HEK293 (cell line): Measurements from ENCODE around the gene DHX38.

ENCODE experiments used
- CTCF ChIA-PET: fragments of 350-600 bp; formaldehyde crosslinking; extraction: SDS; loops from one replicate; lab custom pipeline; 2021; ENCODE audit warnings: antibody characterized with exemption; lab: Yijun Ruan, JAX
- POLR2A ChIA-PET: fragments of 300-600 bp; formaldehyde crosslinking; extraction: SDS; loops from one replicate; lab custom pipeline; 2020; ENCODE audit warnings: antibody characterized with exemption, inconsistent platforms; lab: Yijun Ruan, JAX
- H3K27ac ChIP-seq: fragments of 200-500 bp; sonication (Bioruptor generic); 2 replicates; pipeline ENCODE4 v1.5.1; 2014; ENCODE audit warnings: low read depth, low read length, control low read depth, inconsistent platforms; ENCODE audit errors: extremely low read depth
- H3K36me3 ChIP-seq, 2 experiments: fragments of 200-500 bp in 1 of 2; sonication (Bioruptor generic) in 1 of 2; 1 replicate in 1 of 2; 2 replicates in 1 of 2; pipeline ENCODE4 v1.5.1; 2014 to 2017; ENCODE audit warnings: inconsistent platforms in 2 of 2, low read length in 2 of 2; ENCODE audit not compliant: control insufficient read depth in 2 of 2, insufficient read depth in 1 of 2
- H3K4me1 ChIP-seq: fragments of 200-500 bp; sonication (Bioruptor generic); 2 replicates; pipeline ENCODE4 v1.5.1; 2014; ENCODE audit warnings: mild to moderate bottlenecking, low read length, inconsistent platforms; ENCODE audit not compliant: control insufficient read depth, insufficient read depth
- H3K4me3 ChIP-seq: 2 replicates; pipeline ENCODE4 v1.5.1; 2011; ENCODE audit warnings: low read depth, mild to moderate bottlenecking, control low read depth, low read length, moderate library complexity
- H3K9me3 ChIP-seq: fragments of 200-500 bp; sonication (Bioruptor generic); 2 replicates; pipeline ENCODE4 v1.5.1; 2014; ENCODE audit warnings: low read depth, low read length, inconsistent platforms; ENCODE audit not compliant: control insufficient read depth, insufficient read depth
- EGR2 ChIP-seq: fragments of 450-650 bp; formaldehyde crosslinking; IDR thresholded peaks from 2 replicates; pipeline ENCODE4 v1.5.1; 2016; ENCODE audit warnings: low read depth, missing biosample characterization, missing genetic modification characterization
- GLIS1 ChIP-seq: fragments of 450-650 bp; formaldehyde crosslinking; IDR thresholded peaks from 2 replicates; pipeline ENCODE4 v1.5.1; 2016; ENCODE audit warnings: missing biosample characterization, missing genetic modification characterization
- IKZF3 ChIP-seq: fragments of 450-650 bp; IDR thresholded peaks from 2 replicates; pipeline ENCODE4 v1.5.0; 2018; ENCODE audit warnings: missing biosample characterization, mild to moderate bottlenecking, missing genetic modification characterization, moderate library complexity
- KLF16 ChIP-seq: fragments of 450-650 bp; formaldehyde crosslinking; IDR thresholded peaks from 2 replicates; pipeline ENCODE4 v1.5.1; 2017; ENCODE audit warnings: missing biosample characterization, missing genetic modification characterization
- KLF9 ChIP-seq: fragments of 450-650 bp; formaldehyde crosslinking; IDR thresholded peaks from 2 replicates; pipeline ENCODE4 v1.5.1; 2016; ENCODE audit warnings: missing biosample characterization, missing genetic modification characterization, low read depth
- SALL2 ChIP-seq: fragments of 450-650 bp; formaldehyde crosslinking; IDR thresholded peaks from 2 replicates; pipeline ENCODE4 v1.5.0; 2017; ENCODE audit warnings: missing biosample characterization, mild to moderate bottlenecking, missing genetic modification characterization, borderline replicate concordance
- SCRT1 ChIP-seq: fragments of 450-650 bp; formaldehyde crosslinking; IDR thresholded peaks from 2 replicates; pipeline ENCODE4 v1.5.1; 2016; ENCODE audit warnings: missing biosample characterization, missing genetic modification characterization, borderline replicate concordance
- SETDB1 ChIP-seq: IDR thresholded peaks from one replicate; pipeline ENCODE4 v1.6.1; 2017; ENCODE audit warnings: mild to moderate bottlenecking, low read length, moderate library complexity, mixed read lengths; ENCODE audit not compliant: insufficient read length
- SP2 ChIP-seq: fragments of 450-650 bp; formaldehyde crosslinking; IDR thresholded peaks from 2 replicates; pipeline ENCODE4 v1.5.1; 2016; ENCODE audit warnings: missing biosample characterization, missing genetic modification characterization
- ZNF202 ChIP-seq: fragments of 450-650 bp; formaldehyde crosslinking; IDR thresholded peaks from 2 replicates; pipeline ENCODE4 v1.5.1; 2016; ENCODE audit warnings: missing biosample characterization, missing genetic modification characterization, borderline replicate concordance
- ZNF221 ChIP-seq: fragments of 450-650 bp; formaldehyde crosslinking; IDR thresholded peaks from 2 replicates; pipeline ENCODE4 v1.5.1; 2017; ENCODE audit warnings: missing biosample characterization, missing genetic modification characterization, borderline replicate concordance
- ZNF24 ChIP-seq: fragments of 450-650 bp; formaldehyde crosslinking; IDR thresholded peaks from 2 replicates; pipeline ENCODE4 v1.5.1; 2016; ENCODE audit warnings: missing biosample characterization, missing genetic modification characterization
- ZNF423 ChIP-seq: fragments of 450-650 bp; formaldehyde crosslinking; IDR thresholded peaks from 2 replicates; pipeline ENCODE4 v1.5.1; 2016; ENCODE audit warnings: missing biosample characterization, missing genetic modification characterization
- ZNF48 ChIP-seq: fragments of 450-650 bp; formaldehyde crosslinking; IDR thresholded peaks from 2 replicates; pipeline ENCODE4 v1.5.1; 2016; ENCODE audit warnings: missing biosample characterization, missing genetic modification characterization
- ZNF510 ChIP-seq: fragments of 450-650 bp; formaldehyde crosslinking; IDR thresholded peaks from 2 replicates; pipeline ENCODE4 v1.5.1; 2018; ENCODE audit warnings: mild to moderate bottlenecking, missing genetic modification characterization, missing biosample characterization; ENCODE audit not compliant: insufficient replicate concordance
- ZNF521 ChIP-seq: fragments of 450-650 bp; formaldehyde crosslinking; IDR thresholded peaks from 2 replicates; pipeline ENCODE4 v1.5.1; 2017; ENCODE audit warnings: missing biosample characterization, mild to moderate bottlenecking, missing genetic modification characterization
- ZNF596 ChIP-seq: fragments of 450-650 bp; IDR thresholded peaks from 2 replicates; pipeline ENCODE4 v1.5.0; 2018; ENCODE audit warnings: missing biosample characterization, mild to moderate bottlenecking, missing genetic modification characterization, moderate library complexity
- TF ChIP-seq, protein P1 (sequence below): fragments of 450-650 bp; formaldehyde crosslinking; IDR thresholded peaks from 2 replicates; pipeline ENCODE4 v1.5.1; 2016; ENCODE audit warnings: missing biosample characterization, missing genetic modification characterization
- TF ChIP-seq, protein P2 (sequence below): fragments of 450-650 bp; formaldehyde crosslinking; IDR thresholded peaks from 2 replicates; pipeline ENCODE4 v1.5.1; 2016; ENCODE audit warnings: missing biosample characterization, missing genetic modification characterization, low read depth

The DHX38 gene

DNA sequence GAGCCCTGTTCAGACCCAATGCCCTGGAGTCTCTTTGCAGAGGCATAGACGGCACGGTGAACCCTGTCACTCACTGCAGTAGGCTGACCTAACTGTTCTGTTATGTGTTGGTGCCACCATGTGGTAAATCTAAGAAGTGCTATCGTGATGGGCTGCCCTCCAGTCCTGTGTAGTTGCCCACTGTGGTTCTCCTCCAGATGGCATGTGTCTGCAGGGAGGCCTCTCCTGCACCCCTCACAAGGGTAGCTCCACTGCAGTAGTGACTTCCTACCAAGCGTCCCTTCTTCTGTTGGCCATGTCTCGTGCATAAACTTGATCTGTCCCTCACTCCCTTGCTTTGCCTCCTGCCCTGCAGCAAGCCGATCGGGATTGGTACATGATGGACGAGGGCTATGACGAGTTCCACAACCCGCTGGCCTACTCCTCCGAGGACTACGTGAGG is 5.8 kb downstream of the DHX38 start (continued):
- TF ChIP-seq, protein P1, sequence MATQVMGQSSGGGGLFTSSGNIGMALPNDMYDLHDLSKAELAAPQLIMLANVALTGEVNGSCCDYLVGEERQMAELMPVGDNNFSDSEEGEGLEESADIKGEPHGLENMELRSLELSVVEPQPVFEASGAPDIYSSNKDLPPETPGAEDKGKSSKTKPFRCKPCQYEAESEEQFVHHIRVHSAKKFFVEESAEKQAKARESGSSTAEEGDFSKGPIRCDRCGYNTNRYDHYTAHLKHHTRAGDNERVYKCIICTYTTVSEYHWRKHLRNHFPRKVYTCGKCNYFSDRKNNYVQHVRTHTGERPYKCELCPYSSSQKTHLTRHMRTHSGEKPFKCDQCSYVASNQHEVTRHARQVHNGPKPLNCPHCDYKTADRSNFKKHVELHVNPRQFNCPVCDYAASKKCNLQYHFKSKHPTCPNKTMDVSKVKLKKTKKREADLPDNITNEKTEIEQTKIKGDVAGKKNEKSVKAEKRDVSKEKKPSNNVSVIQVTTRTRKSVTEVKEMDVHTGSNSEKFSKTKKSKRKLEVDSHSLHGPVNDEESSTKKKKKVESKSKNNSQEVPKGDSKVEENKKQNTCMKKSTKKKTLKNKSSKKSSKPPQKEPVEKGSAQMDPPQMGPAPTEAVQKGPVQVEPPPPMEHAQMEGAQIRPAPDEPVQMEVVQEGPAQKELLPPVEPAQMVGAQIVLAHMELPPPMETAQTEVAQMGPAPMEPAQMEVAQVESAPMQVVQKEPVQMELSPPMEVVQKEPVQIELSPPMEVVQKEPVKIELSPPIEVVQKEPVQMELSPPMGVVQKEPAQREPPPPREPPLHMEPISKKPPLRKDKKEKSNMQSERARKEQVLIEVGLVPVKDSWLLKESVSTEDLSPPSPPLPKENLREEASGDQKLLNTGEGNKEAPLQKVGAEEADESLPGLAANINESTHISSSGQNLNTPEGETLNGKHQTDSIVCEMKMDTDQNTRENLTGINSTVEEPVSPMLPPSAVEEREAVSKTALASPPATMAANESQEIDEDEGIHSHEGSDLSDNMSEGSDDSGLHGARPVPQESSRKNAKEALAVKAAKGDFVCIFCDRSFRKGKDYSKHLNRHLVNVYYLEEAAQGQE (tag by site-specific recombination), result no peak

DNA sequence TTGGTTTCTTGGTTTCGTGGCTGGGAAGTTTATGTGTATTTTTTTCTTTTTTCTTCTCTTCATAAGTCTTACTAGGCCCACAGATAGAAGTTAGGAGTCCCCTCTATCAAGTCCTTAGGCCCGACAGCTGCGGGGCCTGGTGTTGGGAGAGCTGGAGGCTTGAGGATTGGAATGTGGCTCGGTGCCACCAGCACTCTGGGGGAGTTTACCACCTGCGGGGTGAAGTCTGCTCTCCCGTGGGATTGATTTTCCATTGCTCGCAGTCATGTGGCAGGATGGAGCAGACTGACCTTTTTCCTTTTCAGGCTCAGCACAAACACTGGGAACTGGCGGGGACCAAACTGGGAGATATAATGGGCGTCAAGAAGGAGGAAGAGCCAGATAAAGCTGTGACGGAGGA is 7.5 kb downstream of the DHX38 start:
- H3K4me3 ChIP-seq, result no peak overlapping the region
- ChIA-PET CTCF (interaction anchor here (0.9 kb wide), 1 partner anchor 26 kb away, joined by 4 read pairs; no protein-coding TSS in a partner anchor), POLR2A (no interaction called here)
- H3K9me3 ChIP-seq, result no peaks in the 10 kb centered on the region
- H3K36me3 ChIP-seq, result peaks cover 12 to 99% of the 10 kb centered on the region in 2 experiments
- no peaks in the 10 kb centered on the region for H3K4me1 ChIP-seq
- TF ChIP-seq ZNF521 (tag by site-specific recombination) (no peak), KLF9 (tag by site-specific recombination) (no peak), GLIS1 (peak; percentile 39; the same call in 1 of the 2 replicates)
- TF ChIP-seq, all 188 proteins: peak for 1
- no peak overlapping the region for H3K27ac ChIP-seq

DNA sequence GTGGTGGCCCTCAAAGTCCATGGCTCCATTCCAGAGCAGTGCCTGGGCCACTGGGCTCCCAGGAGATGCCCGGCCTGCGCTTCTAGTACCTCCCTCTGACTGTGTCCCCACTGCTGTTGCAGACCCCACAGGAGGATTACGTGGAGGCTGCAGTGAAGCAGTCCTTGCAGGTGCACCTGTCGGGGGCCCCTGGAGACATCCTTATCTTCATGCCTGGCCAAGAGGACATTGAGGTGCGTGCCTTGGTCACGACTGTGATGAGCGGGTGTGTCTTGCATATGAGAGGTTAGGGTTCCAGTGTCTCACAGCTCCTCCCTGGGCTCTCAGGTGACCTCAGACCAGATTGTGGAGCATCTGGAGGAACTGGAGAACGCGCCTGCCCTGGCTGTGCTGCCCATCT is 11.3 kb downstream of the DHX38 start:
- Histone ChIP-seq H3K4me3 (no peak overlapping the region), H3K9me3 (no peaks in the 10 kb centered on the region), H3K27ac (no peak overlapping the region), H3K4me1 (no peaks in the 10 kb centered on the region), H3K36me3 (peaks cover 16 to 100% of the 10 kb centered on the region in 2 experiments)
- ChIA-PET POLR2A (no interaction called here), CTCF (interaction anchor here (1.8 kb wide), 1 partner anchor 38 kb away, joined by 4 read pairs; no protein-coding TSS in a partner anchor)
- TF ChIP-seq ZNF596 (tag by site-specific recombination), result no peak
- no peak for TF ChIP-seq ZNF24
- TF ChIP-seq SP2 (tag by site-specific recombination), result no peak
- TF ChIP-seq ZNF221 (tag by site-specific recombination), result no peak
- no peak for TF ChIP-seq IKZF3 (tag by site-specific recombination)
- TF ChIP-seq ZNF202 (tag by site-specific recombination), result no peak
- TF ChIP-seq ZNF48 (tag by site-specific recombination), result no peak
- no peak for TF ChIP-seq KLF16
- no peak for TF ChIP-seq SALL2
- no peak for TF ChIP-seq SCRT1 (tag by site-specific recombination)
- TF ChIP-seq SETDB1, result no peak
- TF ChIP-seq, protein P2, sequence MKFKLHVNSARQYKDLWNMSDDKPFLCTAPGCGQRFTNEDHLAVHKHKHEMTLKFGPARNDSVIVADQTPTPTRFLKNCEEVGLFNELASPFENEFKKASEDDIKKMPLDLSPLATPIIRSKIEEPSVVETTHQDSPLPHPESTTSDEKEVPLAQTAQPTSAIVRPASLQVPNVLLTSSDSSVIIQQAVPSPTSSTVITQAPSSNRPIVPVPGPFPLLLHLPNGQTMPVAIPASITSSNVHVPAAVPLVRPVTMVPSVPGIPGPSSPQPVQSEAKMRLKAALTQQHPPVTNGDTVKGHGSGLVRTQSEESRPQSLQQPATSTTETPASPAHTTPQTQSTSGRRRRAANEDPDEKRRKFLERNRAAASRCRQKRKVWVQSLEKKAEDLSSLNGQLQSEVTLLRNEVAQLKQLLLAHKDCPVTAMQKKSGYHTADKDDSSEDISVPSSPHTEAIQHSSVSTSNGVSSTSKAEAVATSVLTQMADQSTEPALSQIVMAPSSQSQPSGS (tag by site-specific recombination), result no peak
- no peak for TF ChIP-seq ZNF423 (tag by site-specific recombination)
- no peak for TF ChIP-seq ZNF510 (tag by site-specific recombination)
- TF ChIP-seq EGR2 (tag by site-specific recombination), result no peak
